ENCODE measurements around the gene FRMD4A.

DNA sequence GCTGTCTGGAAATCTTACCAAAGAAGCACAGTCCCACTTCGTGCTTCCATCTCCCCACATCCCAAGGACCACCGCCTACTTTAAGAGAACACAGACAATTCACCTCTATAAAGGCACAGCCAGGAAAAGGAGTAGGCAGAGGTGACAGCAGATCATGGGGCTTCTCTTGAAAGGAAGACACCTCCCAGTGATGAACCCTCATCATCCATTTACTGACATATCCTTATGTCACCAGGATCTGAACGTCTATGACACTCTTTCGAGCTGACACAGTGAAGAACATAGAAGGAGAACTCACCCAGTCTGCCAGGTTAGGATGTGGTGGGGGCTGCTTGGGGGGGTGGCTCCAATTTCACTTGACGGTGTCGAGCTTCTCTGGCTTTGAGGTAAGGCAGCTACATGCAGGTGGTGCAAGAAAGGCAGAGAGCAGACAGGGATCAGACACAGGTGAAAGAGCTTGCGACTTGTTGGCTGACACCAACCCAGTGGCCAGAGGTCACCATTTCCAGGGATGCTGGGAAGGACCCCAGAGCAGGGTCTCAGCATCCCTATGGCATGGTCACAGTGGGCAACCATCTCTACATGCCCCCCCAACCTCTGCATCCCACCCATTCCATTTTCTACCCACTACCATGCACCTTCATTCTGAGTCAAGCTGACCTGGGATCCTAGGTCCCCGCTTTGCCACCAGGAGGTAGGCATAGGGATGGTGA lies 676.5 kb downstream of the FRMD4A start:
- TF ChIP-seq SPI1 (IDR thresholded peaks at IDR 0.05; ENCODE audit: low read depth, low read length) (no peak), POLR2A (IDR thresholded peaks at IDR 0.05; ENCODE audit: low read depth, low read length) (no peak), POLR2AphosphoS5 (IDR thresholded peaks at IDR 0.05; ENCODE audit: low read depth, low read length) (no peak), TAF1 (IDR thresholded peaks at IDR 0.05; ENCODE audit: low read depth, low read length) (no peak)
